ENCODE results near the gene TIMELESS. TPM values are rescaled to one million over a fixed set of nuclear protein-coding genes. Genes with fewer than 3 reads are reported as not detected.

TIMELESS gene
- total and polyA plus RNA-seq, 9 of the 15 experiments (the other 6 are each of a cell fraction or from before 2014, with no cell fraction given) = 11.9 to 59.2 (median 35.8) TPM

- peak; percentile 33; the same call in 1 of the 2 replicates for TF ChIP-seq MGA (IDR thresholded peaks at IDR 0.05)
- no peak for TF ChIP-seq CBX8 (IDR thresholded peaks at IDR 0.05; ENCODE audit: borderline replicate concordance, extremely low read depth, low read depth, low read length, poor library complexity, severe bottlenecking)
- peak; percentile 63 for TF ChIP-seq TEAD4 (IDR thresholded peaks at IDR 0.05; ENCODE audit: low read length)
- TF ChIP-seq TEAD4 (CRISPR knock-in tag; IDR thresholded peaks at IDR 0.05; ENCODE audit: borderline replicate concordance) = no peak
- no peak for TF ChIP-seq TAF7 (tag; IDR thresholded peaks at IDR 0.05)
- no peak for TF ChIP-seq SMARCA5 (IDR thresholded peaks at IDR 0.05)
- TF ChIP-seq, protein P1, sequence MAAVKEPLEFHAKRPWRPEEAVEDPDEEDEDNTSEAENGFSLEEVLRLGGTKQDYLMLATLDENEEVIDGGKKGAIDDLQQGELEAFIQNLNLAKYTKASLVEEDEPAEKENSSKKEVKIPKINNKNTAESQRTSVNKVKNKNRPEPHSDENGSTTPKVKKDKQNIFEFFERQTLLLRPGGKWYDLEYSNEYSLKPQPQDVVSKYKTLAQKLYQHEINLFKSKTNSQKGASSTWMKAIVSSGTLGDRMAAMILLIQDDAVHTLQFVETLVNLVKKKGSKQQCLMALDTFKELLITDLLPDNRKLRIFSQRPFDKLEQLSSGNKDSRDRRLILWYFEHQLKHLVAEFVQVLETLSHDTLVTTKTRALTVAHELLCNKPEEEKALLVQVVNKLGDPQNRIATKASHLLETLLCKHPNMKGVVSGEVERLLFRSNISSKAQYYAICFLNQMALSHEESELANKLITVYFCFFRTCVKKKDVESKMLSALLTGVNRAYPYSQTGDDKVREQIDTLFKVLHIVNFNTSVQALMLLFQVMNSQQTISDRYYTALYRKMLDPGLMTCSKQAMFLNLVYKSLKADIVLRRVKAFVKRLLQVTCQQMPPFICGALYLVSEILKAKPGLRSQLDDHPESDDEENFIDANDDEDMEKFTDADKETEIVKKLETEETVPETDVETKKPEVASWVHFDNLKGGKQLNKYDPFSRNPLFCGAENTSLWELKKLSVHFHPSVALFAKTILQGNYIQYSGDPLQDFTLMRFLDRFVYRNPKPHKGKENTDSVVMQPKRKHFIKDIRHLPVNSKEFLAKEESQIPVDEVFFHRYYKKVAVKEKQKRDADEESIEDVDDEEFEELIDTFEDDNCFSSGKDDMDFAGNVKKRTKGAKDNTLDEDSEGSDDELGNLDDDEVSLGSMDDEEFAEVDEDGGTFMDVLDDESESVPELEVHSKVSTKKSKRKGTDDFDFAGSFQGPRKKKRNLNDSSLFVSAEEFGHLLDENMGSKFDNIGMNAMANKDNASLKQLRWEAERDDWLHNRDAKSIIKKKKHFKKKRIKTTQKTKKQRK (IDR thresholded peaks at IDR 0.05; ENCODE audit: borderline replicate concordance, low read depth, low read length) = no peak
- TF ChIP-seq ZNF717 (CRISPR knock-in tag; IDR thresholded peaks at IDR 0.05) = no peak
- TF ChIP-seq ADNP (tag; IDR thresholded peaks at IDR 0.05) = 0 out of 2 replicates have a peak, but pooled peaks have one; percentile 48
- TF ChIP-seq CC2D1A (IDR thresholded peaks at IDR 0.05) = peak; percentile 11; the same call in 1 of the 2 replicates
- 0 out of 2 replicates have a peak, but pooled peaks have one; percentile 18 for TF ChIP-seq MEF2D (tag; conservative IDR thresholded peaks at IDR 0.05; ENCODE audit: low read depth)
- TF ChIP-seq SREBF1 (IDR thresholded peaks at IDR 0.05; ENCODE audit: borderline replicate concordance, low read depth, low read length) = no peak
Observed at GRCh38 chr12:56375598-56376434, 73.4 kb downstream of the TIMELESS start (continued).
